GM21723 (cell line): ENCODE data around the gene CNN3.

Experiments
- ATAC-seq: cut with Tn5 transposase; IDR thresholded peaks from one replicate; pipeline ENCODE4 v1.9.1; 2021; ENCODE audit warnings: mild to moderate bottlenecking, moderate library complexity; ENCODE audit not compliant: unreplicated experiment

CNN3 gene

DNA sequence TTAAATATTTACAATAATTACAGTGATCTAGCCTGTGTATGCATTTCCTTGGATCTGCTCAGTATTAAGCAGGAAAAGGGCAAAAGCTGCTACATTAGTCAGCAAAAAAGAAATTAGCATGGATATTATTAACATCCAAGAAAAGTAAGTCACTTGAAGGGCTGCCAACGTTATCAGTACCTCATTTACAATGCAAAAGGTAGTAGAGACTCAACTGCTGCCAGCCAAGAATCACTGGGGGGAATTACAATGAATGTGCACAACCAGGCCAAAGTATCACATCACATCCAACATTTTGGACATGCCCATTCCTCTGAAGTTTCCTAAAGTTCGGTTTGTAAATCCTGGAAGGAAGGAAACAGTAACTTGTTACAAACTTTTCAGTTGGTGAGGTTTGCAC is 1.9 kb downstream of the CNN3 start:
- no peak for ATAC-seq

DNA sequence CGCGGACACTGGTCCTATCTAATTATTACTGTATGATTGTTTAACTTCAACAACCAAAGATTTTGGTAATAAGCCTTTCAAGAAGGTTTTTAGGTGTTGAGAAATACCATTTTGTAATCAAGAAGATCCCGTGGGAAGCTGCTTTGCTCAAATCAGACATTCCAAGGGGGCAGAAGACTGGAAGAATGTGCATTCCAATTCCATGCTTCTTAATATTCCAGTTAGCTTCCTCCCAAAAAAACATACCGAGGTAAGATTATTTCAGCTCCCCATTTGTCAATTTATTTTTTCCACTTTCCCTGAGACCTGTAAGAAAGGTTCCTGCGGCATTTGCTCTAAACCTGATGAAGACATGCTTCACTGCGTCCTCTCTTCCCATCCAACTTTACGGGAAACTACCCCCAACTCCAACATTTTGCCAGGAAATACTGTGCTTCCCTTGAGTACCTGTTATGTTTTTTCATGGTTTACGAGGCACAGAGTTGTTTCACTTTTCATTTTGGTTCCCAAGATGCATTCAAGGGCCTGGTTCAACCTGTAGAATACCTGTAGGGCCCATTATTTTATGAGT is 4.1 kb downstream of the CNN3 start:
- ATAC-seq = no peak

DNA sequence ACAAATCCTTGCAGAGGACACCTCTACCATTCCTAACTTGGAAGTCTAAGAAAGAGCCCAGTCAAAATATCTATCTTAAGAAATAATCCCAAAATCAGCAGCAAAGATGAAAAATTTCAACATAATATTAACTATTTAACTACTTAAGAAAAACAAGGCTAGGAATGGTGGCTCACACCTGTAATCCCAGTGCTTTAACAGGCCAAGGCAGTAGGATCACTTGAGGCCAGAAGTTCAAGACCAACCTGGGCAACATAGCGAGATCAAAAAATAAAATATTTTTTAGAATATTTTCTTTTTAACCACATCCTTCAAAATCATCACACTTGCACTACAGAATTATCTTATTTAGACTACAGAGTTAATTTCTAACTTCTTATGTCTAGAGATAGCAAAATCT is 4.9 kb downstream of the CNN3 start:
- ATAC-seq = no peak

DNA sequence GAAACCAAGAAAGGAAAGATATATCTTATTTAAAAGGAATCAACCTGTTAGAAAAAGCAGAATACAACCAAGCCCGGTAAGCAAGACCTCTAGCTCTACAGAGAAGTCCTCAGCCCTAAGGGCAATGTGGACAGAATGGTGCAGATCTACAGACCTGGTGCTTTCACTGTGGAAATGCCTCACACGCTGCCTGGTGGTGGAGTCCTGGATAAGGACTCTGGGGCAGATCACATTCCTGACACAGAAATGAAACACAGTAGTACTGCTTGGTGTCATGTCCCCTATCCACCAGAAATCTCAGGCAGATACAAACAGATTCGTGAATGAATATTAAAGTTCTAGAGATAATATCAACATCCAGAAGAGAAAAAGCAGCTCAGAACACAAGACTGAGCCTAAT is 6.8 kb downstream of the CNN3 start:
- ATAC-seq = no peak

DNA sequence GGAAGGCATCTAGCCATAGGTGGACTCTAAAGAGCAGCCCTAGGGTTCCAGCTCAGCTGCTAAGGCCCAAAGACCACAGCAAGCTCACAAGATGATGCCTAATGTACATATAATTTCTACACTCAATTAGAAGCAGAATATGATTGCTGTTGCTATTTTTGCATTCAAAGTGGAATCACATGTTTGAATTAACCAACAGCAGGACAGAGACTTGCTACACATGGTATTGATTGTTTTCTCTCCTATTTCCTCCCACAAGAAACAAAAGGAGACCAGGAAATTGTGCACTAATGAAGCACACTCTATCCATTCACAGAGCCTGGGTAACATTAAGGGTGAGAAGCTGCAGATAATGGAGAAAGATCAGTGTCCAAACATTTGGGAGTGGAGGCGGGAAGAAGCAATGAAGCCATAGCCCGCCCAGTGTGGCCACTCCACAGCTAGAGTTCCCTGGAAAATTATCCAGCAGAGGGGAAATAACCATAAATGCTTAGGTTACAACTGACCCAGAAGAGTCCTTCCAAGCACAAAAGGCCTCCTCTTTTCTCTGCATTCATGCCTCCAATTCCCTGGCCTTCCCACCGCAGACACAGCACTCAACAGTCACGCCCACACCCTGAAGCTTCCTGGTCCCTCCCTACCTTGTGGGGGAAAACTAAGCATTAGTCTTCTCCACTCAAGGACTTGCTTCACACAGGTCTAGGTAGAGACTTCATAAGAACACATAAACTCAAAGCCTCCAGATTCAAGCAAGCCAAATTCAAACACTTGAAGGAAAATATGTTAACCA is 7.5 kb downstream of the CNN3 start:
- ATAC-seq = no peak

DNA sequence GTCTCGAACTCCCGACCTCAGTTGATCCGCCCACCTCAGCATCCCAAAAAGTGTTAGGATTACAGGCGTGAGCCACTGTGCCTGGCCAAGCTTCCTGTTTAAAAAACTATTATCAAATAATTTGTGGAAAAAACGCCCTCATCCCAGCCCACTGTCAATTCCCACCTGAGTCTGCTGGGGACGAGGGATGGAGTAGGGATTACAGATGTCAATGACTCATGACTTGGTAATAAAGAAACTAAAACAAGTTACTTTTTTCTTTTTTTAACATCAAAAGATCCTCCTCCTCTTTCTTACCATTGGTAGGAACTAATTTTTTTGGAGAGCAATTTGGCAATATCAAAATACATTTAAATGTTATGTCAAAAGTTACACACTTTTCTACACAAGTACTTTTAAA is 9.7 kb downstream of the CNN3 start:
- ATAC-seq = no peak

DNA sequence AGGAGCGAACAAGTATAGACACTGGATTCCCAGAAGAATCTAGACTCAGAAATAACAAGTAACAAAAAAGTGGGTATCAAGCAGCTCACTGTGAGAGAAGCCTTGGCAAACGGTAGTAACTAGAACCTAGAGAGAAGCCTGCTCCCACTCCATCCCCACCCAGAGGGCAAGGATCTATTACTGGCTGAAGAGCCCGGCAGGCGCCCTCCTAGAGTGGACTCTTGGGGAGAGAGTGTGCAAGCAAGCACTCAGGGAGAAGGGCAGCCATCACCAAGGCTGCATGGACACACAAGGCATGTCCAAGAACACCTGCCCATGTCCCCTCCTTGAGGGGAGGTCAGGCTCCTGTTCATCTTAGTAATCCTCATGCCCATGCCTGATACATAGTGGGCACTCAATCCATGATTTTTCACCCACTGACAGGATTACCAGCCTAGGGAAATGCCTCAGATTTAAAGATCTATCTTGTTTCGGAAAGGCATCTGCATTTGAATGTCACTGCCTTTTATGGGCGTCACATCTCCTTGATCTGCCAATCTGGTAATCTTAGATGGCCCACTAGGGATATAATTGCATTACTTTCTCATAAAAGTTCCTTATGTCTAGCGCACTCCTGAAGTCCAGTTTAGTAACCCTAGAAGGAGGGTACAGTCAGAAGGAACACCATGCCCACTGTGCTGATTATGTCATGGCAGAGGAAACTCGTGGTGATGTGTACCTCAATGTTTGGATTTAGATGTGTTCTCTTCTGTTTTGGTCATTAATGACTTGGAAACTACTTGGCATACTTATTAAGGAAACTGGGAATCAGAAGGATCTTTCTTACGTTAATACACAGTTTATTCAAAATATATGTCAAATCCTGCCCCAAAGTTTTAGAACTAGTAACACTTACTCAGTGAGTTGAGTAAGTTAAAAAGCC is 14.4 kb downstream of the CNN3 start:
- no peak for ATAC-seq

DNA sequence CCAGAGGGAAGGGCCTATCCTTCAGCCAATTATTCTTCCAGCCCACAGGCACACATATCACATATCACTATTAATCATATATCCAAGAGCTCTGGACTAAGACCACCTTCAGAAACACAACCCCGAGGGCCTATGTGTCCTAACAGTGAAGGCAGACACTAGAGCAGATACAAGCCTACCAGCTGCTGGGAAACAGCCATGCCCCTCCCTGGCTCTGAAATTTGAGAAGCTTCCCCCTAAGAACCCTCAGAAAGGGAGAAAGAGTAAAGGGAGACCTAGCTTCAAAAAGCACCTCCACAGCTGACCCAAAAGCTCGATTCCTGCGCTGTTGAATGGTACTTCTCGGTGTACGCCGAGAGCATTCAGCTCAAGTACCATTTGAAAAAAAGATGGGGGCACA is 17.4 kb downstream of the CNN3 start:
- no peak for ATAC-seq

DNA sequence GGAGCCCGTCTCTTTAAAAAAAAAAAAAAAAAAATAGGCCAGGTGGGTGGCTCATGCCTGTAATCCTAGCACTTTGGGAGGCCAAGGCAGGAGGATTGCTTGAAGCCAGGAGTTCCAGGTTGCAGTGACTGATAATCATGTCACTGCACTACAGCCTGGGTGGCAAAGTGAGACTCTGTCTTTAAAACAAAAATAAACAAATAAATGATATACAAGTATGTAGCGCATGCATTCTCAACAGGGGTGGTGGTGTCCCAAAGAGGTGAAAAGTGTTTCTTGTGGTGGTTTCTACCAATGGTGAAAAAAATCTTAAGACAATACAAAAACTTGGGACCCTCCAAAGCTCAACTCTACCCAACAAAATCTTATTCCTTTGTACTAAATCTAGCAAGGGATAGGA is 17.9 kb downstream of the CNN3 start:
- ATAC-seq = no peak

DNA sequence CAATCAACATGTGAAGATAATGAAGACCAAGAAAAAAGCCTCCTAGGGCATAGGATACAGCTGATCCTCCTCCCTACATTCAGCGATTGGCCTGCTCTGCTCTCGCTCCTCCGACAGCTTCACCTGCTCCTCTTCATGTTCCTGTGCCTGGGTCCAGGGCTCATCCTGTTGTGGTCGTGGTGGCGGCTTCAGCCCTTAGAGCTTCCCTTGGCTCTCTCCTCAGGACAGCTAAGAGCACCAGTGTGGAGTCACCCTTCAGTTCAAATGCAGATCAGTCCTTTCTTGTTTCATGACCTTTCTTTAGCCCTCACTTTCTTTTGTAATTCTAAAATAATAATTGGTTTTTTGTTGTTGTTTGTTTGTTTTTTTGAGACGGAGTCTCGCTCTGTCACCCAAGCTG is 18.7 kb downstream of the CNN3 start:
- no peak for ATAC-seq

DNA sequence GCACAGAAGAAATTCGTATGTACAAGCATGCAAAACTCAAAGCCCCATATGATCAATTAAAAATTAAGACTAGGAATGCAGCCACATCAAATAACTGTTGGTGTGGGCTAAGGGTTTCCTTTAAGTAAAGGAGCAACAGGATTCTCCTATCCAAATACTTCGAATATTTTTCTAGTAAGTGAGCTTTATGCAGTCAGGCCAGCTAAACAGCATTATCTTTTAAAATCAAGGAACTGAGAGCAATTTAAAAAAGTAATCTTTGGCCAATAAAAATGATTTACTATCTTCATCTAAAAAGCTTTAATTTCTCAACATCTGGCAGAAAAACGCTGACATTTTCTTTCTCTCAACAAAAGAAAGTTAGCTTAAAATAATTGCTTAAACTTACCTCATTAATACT is 19.8 kb downstream of the CNN3 start:
- ATAC-seq = no peak

DNA sequence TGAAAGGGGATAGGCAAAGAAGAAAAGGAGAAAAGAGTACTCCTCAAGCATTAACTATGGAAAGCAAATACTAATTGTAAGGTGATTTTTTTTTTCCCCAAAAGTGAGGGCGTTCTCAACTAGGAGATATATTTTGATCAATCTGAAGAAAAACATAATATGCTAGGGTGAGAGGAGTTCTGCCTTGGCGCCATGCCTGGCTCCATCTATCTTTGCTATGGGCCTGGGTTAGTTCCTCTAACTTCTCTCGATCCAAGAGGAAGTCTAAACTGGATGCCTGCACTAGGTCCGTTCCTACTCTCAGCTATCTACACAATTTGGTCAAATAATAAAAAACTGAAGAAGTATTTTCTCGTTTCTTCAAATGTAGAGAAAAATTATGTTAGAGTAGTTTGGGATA is 20.5 kb downstream of the CNN3 start:
- no peak for ATAC-seq

DNA sequence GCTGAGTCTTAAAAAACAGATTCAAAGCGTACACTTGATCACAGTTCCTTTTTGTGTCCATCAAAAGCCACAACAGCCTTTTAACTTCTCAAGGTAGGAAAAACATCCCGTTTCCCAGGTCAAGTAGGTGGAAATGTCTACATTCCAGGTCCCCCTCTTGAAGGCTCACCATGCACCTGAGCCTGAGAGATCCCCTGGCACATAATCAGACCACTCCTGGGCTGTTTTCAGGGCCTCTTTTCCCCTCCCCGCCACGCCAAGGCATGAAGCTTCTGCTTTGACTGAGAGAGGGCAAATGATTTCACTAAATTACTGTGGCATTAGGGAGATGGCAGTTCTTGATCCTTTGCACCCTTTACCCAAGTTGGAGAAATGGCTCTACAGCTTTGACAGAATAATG is 21.7 kb downstream of the CNN3 start:
- no peak for ATAC-seq

DNA sequence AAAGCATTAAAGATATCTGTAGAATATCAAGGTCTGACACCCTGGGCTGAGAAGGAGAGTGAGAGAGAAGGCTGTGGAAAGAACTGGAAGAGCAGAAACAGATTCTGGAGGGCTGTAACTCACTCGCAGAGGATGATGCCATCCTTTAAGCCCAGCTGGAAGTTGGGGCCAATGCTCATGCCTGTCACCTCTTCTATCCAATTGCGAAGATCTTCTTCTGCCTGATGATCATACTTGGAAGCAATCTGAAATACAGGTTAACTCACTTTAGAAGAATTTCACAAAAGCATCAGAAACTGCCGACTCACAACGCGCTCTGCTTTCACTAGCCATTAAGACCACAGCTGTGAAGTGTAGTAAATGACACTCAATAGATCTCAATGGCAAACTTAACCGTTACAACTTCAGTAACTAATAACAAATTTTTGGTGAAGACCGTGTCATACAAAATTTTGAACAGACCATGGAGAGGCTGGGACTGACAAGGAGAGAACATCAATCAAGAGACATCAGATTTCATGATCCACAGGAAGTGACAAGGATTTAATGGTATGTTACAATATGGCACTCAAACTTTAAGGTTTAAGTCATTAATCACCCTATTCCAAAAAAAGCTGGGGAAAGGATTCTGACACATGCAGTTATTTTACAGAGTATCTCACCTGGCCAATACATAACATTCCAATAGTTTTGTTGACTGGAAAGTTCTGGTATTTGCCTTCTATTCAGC is 23.5 kb downstream of the CNN3 start:
- no peak for ATAC-seq

DNA sequence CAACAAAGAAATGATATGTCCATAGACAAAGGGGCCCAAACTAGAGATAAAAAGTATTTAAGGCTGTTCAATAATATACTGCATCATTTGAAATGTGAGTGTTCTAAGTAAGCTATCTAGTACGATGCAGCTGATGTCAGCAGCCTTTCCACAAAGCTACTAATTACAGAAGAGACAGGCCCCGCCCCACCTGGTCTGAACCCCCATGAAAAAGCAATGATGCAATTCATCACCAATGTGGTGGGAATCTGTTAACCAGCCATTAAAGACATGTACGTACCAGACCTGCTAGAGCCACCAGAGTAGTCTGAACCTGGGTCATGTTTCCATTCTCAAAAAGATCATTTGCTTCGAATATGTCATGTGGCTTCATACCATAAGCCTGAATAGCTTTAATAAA is 25.1 kb downstream of the CNN3 start:
- no peak for ATAC-seq

DNA sequence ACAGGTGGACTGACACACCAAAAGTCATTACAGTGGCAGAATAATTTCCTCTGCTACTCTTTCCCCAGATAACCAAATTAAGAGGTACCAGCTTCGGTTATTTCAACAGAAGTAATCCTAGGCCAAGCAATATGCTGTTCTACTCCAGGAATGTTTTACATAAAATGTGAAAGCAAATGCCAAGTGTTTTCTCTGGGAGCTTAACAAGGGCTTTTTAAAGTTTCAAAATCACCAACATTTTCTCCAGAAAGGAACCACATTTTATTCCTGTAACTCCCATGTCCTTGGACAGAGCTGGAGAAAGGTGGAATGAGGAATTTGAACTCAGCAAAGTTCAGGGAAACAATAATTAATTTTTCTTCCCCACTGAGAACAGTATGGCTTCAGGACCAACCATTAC is 27.2 kb downstream of the CNN3 start:
- no peak for ATAC-seq

DNA sequence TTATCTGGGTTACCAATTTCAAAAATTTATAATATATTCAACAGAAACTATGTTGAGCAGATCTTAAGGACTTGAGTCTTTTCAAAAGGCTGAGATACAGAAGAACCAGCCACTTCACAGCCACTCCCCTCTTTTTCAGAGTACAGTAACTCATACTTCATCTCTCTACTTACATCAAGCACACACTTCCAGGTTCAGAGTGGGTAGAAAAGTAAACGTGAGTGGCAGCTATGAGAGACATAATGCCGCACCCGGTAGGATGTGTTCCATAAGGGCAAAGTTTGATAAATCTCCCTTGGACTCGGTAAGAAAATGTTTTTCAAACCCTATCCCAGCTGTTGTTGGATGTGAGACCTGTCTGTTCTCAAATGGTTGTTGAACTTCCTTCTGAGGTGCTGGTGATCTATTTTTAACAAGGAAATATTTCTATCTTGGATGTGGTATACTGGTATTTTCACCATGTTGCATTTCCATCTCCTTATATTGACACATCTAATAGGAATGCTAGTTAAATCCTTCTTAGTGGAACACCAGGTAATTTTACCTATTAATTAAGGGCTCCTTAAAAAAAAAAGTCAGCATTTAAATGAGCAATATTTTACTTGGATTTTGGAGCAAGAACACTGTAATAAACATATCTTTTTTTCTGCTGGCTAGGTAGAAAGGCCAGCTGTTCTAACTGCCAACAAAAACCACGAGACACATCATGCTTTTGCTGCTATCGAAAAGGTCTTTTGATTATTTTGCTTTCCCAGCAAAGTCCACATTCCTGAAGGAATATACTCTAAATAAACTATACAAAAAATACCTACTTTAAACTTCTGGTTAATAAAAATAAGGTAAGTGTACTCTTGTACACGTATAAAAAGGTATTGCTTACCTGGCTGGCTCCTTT is 28.2 kb downstream of the CNN3 start:
- no peak for ATAC-seq

DNA sequence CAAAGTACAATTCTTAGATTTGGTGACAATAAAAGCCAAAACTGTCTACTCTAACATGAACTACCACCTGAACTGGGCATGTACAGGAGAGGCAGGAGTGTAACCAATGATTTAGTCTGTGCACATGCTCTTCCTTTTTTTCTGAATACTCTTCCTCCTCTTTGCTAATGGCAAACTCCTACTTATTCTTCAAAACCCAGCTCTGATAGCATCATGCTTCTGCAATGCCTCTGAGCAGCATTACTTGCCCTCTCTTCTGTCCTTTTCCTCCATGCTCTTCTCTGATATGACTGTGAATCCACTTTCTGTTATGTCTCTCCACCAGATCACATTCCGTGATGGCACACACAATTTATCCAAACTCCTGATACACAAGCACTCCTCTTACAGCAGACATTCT is 31.4 kb downstream of the CNN3 start:
- ATAC-seq = no peak

DNA sequence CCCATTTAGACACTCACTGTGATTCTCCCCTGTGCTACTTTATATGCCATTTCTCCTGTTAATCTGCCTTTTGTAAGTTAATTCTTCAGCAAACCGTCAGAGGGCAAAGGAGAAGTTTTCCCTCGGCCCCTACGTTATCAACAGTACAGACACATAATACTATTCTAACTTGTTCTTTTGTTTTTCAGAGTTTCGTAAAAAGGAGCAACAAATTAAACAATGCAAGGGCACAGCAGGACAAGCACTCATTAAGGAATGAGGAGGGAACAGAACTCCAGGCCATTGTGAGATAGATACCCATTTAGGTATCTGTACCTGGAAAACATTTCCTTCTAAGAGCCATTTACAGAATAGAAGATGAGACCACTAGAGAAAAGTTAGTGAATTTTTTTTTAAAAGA is 32.3 kb downstream of the CNN3 start:
- no peak for ATAC-seq

DNA sequence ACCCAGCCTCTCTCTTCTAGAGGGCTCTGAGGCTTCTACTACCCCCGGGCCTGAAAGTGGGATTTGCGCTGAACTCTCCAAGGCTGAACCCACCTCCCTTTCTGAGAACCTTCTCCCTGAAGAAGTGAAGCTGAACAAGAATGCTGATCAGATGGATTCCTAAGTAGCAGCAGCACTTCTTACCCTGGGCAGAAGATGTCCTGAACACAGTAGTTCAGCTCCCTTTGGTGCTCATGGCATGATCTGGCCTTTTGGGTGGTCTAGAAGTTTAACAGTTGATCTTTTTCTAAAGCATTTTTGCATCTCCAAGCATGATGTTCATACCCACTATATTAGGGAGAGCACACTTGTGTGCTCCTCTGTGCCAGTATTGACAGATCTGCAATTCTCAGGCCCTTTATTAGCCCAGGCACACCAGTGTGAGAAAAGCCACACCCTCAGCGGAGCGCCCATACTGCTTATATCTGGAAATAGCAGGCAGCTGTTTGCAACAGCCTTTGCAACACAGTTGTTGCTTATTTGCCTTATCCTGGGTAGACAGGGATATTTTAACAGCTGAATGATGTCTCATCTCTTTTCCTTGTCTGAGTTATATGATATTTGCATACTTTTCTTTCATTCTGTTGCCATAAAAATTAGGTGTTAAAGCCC is 34.2 kb downstream of the CNN3 start:
- ATAC-seq = no peak
